Measurements from ENCODE around the gene BFSP2.
"Not testable (repeated sequence)": the region's sequence is repeated elsewhere in the genome, so short reads cannot be mapped to it uniquely, and the experiment has no call there.

BFSP2 gene

GRCh38 chr3:133479401-133479800 lies 79.5 kb downstream of the BFSP2 start:
- Histone ChIP-seq H3K4me1 (ENCODE audit: control insufficient read depth, insufficient read depth, low read length) (peaks cover 24% of the 10 kb centered on the region), H3K9me3 (ENCODE audit: control insufficient read depth, insufficient read depth, low read depth, low read length) (no peaks in the 10 kb centered on the region), H3K27ac (ENCODE audit: low read depth, low read length) (no peak overlapping the region), H3K9ac (ENCODE audit: low read length) (no peak overlapping the region), H3K27me3 (ENCODE audit: control insufficient read depth, insufficient read depth, low read length) (no peaks in the 10 kb centered on the region), H3K4me3 (ENCODE audit: low read depth, low read length) (no peak overlapping the region), H3K36me3 (ENCODE audit: control insufficient read depth, insufficient read depth, low read length) (no peaks in the 10 kb centered on the region)

- H3K27ac ChIP-seq (ENCODE audit: low read depth, low read length), result peak overlapping the region; percentile 4; the same call in 1 of the 2 replicates
- H3K9me3 ChIP-seq (ENCODE audit: control insufficient read depth, insufficient read depth, low read depth, low read length), result no peaks in the 10 kb centered on the region
- H3K36me3 ChIP-seq (ENCODE audit: control insufficient read depth, insufficient read depth, low read length), result no peaks in the 10 kb centered on the region
- peak overlapping the region; percentile 34 for H3K9ac ChIP-seq (ENCODE audit: low read length)
- H3K4me3 ChIP-seq (ENCODE audit: low read depth, low read length), result no peak overlapping the region
- H3K4me1 ChIP-seq (ENCODE audit: control insufficient read depth, insufficient read depth, low read length), result peaks cover 17% of the 10 kb centered on the region
- H3K27me3 ChIP-seq (ENCODE audit: control insufficient read depth, insufficient read depth, low read length), result no peaks in the 10 kb centered on the region
These were observed 80.2 kb downstream of the BFSP2 start for GRCh38 chr3:133479895-133480669.

- H3K9ac ChIP-seq (ENCODE audit: low read length); H3K36me3 ChIP-seq (ENCODE audit: control insufficient read depth, insufficient read depth, low read length); H3K27me3 ChIP-seq (ENCODE audit: control insufficient read depth, insufficient read depth, low read length); H3K27ac ChIP-seq (ENCODE audit: low read depth, low read length); H3K4me3 ChIP-seq (ENCODE audit: low read depth, low read length): not testable (repeated sequence)
- peaks cover 15% of the 10 kb centered on the region for H3K4me1 ChIP-seq (ENCODE audit: control insufficient read depth, insufficient read depth, low read length)
- peaks cover 14% of the 10 kb centered on the region for H3K9me3 ChIP-seq (ENCODE audit: control insufficient read depth, insufficient read depth, low read depth, low read length)
These were observed 82.6 kb downstream of the BFSP2 start for GRCh38 chr3:133482474-133482873.

- H3K9me3 ChIP-seq (ENCODE audit: control insufficient read depth, insufficient read depth, low read depth, low read length), result peaks cover 29% of the 10 kb centered on the region
- no peaks in the 10 kb centered on the region for H3K36me3 ChIP-seq (ENCODE audit: control insufficient read depth, insufficient read depth, low read length)
- H3K4me1 ChIP-seq (ENCODE audit: control insufficient read depth, insufficient read depth, low read length), result peaks cover 16% of the 10 kb centered on the region; the same call in 1 of the 2 replicates
- no peak overlapping the region for H3K27ac ChIP-seq (ENCODE audit: low read depth, low read length)
- no peak overlapping the region for H3K9ac ChIP-seq (ENCODE audit: low read length)
- no peak overlapping the region for H3K4me3 ChIP-seq (ENCODE audit: low read depth, low read length)
- H3K27me3 ChIP-seq (ENCODE audit: control insufficient read depth, insufficient read depth, low read length), result no peaks in the 10 kb centered on the region
These were observed 86.8 kb downstream of the BFSP2 start for GRCh38 chr3:133486658-133487057.

GRCh38 chr3:133487204-133487603 lies 87.3 kb downstream of the BFSP2 start:
- Histone ChIP-seq H3K27ac (ENCODE audit: low read depth, low read length) (no peak overlapping the region), H3K9me3 (ENCODE audit: control insufficient read depth, insufficient read depth, low read depth, low read length) (peaks cover 29% of the 10 kb centered on the region), H3K4me3 (ENCODE audit: low read depth, low read length) (no peak overlapping the region), H3K4me1 (ENCODE audit: control insufficient read depth, insufficient read depth, low read length) (peaks cover 16% of the 10 kb centered on the region; the same call in 1 of the 2 replicates), H3K27me3 (ENCODE audit: control insufficient read depth, insufficient read depth, low read length) (no peaks in the 10 kb centered on the region), H3K36me3 (ENCODE audit: control insufficient read depth, insufficient read depth, low read length) (no peaks in the 10 kb centered on the region), H3K9ac (ENCODE audit: low read length) (no peak overlapping the region)

- Histone ChIP-seq H3K9me3 (ENCODE audit: control insufficient read depth, insufficient read depth, low read depth, low read length) (peaks cover 29% of the 10 kb centered on the region), H3K9ac (ENCODE audit: low read length) (no peak overlapping the region), H3K27ac (ENCODE audit: low read depth, low read length) (no peak overlapping the region), H3K27me3 (ENCODE audit: control insufficient read depth, insufficient read depth, low read length) (no peaks in the 10 kb centered on the region), H3K4me1 (ENCODE audit: control insufficient read depth, insufficient read depth, low read length) (peaks cover 16% of the 10 kb centered on the region; the same call in 1 of the 2 replicates), H3K4me3 (ENCODE audit: low read depth, low read length) (no peak overlapping the region), H3K36me3 (ENCODE audit: control insufficient read depth, insufficient read depth, low read length) (no peaks in the 10 kb centered on the region)
These were observed 88.2 kb downstream of the BFSP2 start for GRCh38 chr3:133487920-133488540.

GRCh38 chr3:133488785-133489367 lies 89.0 kb downstream of the BFSP2 start:
- H3K9me3 ChIP-seq (ENCODE audit: control insufficient read depth, insufficient read depth, low read depth, low read length), result peaks cover 29% of the 10 kb centered on the region
- H3K36me3 ChIP-seq (ENCODE audit: control insufficient read depth, insufficient read depth, low read length), result no peaks in the 10 kb centered on the region
- no peak overlapping the region for H3K4me3 ChIP-seq (ENCODE audit: low read depth, low read length)
- no peaks in the 10 kb centered on the region for H3K27me3 ChIP-seq (ENCODE audit: control insufficient read depth, insufficient read depth, low read length)
- no peak overlapping the region for H3K9ac ChIP-seq (ENCODE audit: low read length)
- H3K4me1 ChIP-seq (ENCODE audit: control insufficient read depth, insufficient read depth, low read length), result peaks cover 16% of the 10 kb centered on the region; the same call in 1 of the 2 replicates
- H3K27ac ChIP-seq (ENCODE audit: low read depth, low read length), result no peak overlapping the region

GRCh38 chr3:133489466-133490085 lies 89.7 kb downstream of the BFSP2 start:
- H3K4me3 ChIP-seq (ENCODE audit: low read depth, low read length), result no peak overlapping the region
- peaks cover 29% of the 10 kb centered on the region for H3K9me3 ChIP-seq (ENCODE audit: control insufficient read depth, insufficient read depth, low read depth, low read length)
- no peak overlapping the region for H3K9ac ChIP-seq (ENCODE audit: low read length)
- H3K27me3 ChIP-seq (ENCODE audit: control insufficient read depth, insufficient read depth, low read length), result no peaks in the 10 kb centered on the region
- H3K4me1 ChIP-seq (ENCODE audit: control insufficient read depth, insufficient read depth, low read length), result peaks cover 16% of the 10 kb centered on the region; the same call in 1 of the 2 replicates
- no peak overlapping the region for H3K27ac ChIP-seq (ENCODE audit: low read depth, low read length)
- H3K36me3 ChIP-seq (ENCODE audit: control insufficient read depth, insufficient read depth, low read length), result no peaks in the 10 kb centered on the region

- Histone ChIP-seq H3K27ac (ENCODE audit: low read depth, low read length) (no peak overlapping the region), H3K4me1 (ENCODE audit: control insufficient read depth, insufficient read depth, low read length) (peaks cover 16% of the 10 kb centered on the region; the same call in 1 of the 2 replicates), H3K4me3 (ENCODE audit: low read depth, low read length) (no peak overlapping the region), H3K27me3 (ENCODE audit: control insufficient read depth, insufficient read depth, low read length) (no peaks in the 10 kb centered on the region), H3K9me3 (ENCODE audit: control insufficient read depth, insufficient read depth, low read depth, low read length) (peaks cover 29% of the 10 kb centered on the region), H3K36me3 (ENCODE audit: control insufficient read depth, insufficient read depth, low read length) (no peaks in the 10 kb centered on the region), H3K9ac (ENCODE audit: low read length) (no peak overlapping the region)
These were observed 90.9 kb downstream of the BFSP2 start for GRCh38 chr3:133490468-133491351.

- H3K27me3 ChIP-seq (ENCODE audit: control insufficient read depth, insufficient read depth, low read length), result no peaks in the 10 kb centered on the region
- H3K36me3 ChIP-seq (ENCODE audit: control insufficient read depth, insufficient read depth, low read length), result no peaks in the 10 kb centered on the region
- H3K9ac ChIP-seq (ENCODE audit: low read length), result no peak overlapping the region
- H3K27ac ChIP-seq (ENCODE audit: low read depth, low read length), result no peak overlapping the region
- H3K4me1 ChIP-seq (ENCODE audit: control insufficient read depth, insufficient read depth, low read length), result peaks cover 16% of the 10 kb centered on the region; the same call in 1 of the 2 replicates
- no peak overlapping the region for H3K4me3 ChIP-seq (ENCODE audit: low read depth, low read length)
- H3K9me3 ChIP-seq (ENCODE audit: control insufficient read depth, insufficient read depth, low read depth, low read length), result peaks cover 23% of the 10 kb centered on the region
These were observed 91.7 kb downstream of the BFSP2 start for GRCh38 chr3:133491481-133492059.

Measured in HUES6 (cell line).